ENCODE measurements around the gene ZDHHC22.

- TF ChIP-seq ZNF433 (tag by site-specific recombination; IDR thresholded peaks at IDR 0.05; ENCODE audit: low read depth) (no peak), ZNF274 (IDR thresholded peaks at IDR 0.05; ENCODE audit: low read length) (no peak), ZNF274 (tag by site-specific recombination; IDR thresholded peaks at IDR 0.05; ENCODE audit: borderline replicate concordance) (no peak)
Measured at GRCh38 chr14:77126461-77126990, 15.1 kb downstream of the ZDHHC22 start.
